ENCODE data around the gene RNASE12. TPM values are rescaled to one million over a fixed set of nuclear protein-coding genes. Genes with fewer than 3 reads are reported as not detected.

Gene RNASE12
- total and polyA plus RNA-seq, 9 of the 15 experiments (the other 6 are each of a cell fraction or from before 2014, with no cell fraction given): 0.24 TPM; not detected in 8

DNA sequence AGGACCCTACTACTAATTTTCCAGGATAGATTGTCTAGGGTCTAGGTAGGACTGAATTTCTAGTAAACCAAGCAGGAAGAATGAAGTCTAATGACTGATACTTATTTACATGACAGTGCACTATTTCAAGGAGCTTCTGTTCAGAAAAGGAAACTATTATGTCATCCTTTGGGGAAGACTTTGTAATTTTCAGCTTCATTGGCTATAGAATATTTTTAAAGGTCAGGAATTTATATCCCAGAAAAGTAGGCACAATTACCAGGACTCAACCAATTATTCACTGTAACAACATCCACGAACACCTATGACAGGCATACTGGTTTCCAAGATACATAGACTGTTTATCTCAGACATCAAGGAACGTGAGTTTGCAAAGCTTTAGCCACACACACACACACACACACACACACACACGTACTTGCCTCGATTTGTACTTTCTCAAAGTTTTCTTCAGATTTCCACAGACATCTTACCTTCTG, 27.1 kb upstream of the RNASE12 start (continued):
- 0 out of 2 replicates have a peak, but pooled peaks have one; percentile 27 for TF ChIP-seq CTBP1 (IDR thresholded peaks at IDR 0.05; ENCODE audit: borderline replicate concordance)
- 0 out of 2 replicates have a peak, but pooled peaks have one; percentile 42 for TF ChIP-seq MTA1 (IDR thresholded peaks at IDR 0.05; ENCODE audit: borderline replicate concordance)
- no peak for TF ChIP-seq ZNF124 (CRISPR knock-in tag; IDR thresholded peaks at IDR 0.05)
- TF ChIP-seq ETV1 (tag; conservative IDR thresholded peaks at IDR 0.05; ENCODE audit: low read depth): no peak
- TF ChIP-seq C11orf30 (IDR thresholded peaks at IDR 0.05; ENCODE audit: low read depth): peak; percentile 86
- TF ChIP-seq, protein P1, sequence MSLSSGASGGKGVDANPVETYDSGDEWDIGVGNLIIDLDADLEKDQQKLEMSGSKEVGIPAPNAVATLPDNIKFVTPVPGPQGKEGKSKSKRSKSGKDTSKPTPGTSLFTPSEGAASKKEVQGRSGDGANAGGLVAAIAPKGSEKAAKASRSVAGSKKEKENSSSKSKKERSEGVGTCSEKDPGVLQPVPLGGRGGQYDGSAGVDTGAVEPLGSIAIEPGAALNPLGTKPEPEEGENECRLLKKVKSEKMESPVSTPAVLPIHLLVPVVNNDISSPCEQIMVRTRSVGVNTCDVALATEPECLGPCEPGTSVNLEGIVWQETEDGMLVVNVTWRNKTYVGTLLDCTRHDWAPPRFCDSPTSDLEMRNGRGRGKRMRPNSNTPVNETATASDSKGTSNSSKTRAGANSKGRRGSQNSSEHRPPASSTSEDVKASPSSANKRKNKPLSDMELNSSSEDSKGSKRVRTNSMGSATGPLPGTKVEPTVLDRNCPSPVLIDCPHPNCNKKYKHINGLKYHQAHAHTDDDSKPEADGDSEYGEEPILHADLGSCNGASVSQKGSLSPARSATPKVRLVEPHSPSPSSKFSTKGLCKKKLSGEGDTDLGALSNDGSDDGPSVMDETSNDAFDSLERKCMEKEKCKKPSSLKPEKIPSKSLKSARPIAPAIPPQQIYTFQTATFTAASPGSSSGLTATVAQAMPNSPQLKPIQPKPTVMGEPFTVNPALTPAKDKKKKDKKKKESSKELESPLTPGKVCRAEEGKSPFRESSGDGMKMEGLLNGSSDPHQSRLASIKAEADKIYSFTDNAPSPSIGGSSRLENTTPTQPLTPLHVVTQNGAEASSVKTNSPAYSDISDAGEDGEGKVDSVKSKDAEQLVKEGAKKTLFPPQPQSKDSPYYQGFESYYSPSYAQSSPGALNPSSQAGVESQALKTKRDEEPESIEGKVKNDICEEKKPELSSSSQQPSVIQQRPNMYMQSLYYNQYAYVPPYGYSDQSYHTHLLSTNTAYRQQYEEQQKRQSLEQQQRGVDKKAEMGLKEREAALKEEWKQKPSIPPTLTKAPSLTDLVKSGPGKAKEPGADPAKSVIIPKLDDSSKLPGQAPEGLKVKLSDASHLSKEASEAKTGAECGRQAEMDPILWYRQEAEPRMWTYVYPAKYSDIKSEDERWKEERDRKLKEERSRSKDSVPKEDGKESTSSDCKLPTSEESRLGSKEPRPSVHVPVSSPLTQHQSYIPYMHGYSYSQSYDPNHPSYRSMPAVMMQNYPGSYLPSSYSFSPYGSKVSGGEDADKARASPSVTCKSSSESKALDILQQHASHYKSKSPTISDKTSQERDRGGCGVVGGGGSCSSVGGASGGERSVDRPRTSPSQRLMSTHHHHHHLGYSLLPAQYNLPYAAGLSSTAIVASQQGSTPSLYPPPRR (CRISPR knock-in tag; IDR thresholded peaks at IDR 0.05; ENCODE audit: borderline replicate concordance): no peak
- no peak for TF ChIP-seq ELF4 (CRISPR knock-in tag; IDR thresholded peaks at IDR 0.05)
- no peak for TF ChIP-seq NR1H2 (CRISPR knock-in tag; IDR thresholded peaks at IDR 0.05)
- TF ChIP-seq, protein P2, sequence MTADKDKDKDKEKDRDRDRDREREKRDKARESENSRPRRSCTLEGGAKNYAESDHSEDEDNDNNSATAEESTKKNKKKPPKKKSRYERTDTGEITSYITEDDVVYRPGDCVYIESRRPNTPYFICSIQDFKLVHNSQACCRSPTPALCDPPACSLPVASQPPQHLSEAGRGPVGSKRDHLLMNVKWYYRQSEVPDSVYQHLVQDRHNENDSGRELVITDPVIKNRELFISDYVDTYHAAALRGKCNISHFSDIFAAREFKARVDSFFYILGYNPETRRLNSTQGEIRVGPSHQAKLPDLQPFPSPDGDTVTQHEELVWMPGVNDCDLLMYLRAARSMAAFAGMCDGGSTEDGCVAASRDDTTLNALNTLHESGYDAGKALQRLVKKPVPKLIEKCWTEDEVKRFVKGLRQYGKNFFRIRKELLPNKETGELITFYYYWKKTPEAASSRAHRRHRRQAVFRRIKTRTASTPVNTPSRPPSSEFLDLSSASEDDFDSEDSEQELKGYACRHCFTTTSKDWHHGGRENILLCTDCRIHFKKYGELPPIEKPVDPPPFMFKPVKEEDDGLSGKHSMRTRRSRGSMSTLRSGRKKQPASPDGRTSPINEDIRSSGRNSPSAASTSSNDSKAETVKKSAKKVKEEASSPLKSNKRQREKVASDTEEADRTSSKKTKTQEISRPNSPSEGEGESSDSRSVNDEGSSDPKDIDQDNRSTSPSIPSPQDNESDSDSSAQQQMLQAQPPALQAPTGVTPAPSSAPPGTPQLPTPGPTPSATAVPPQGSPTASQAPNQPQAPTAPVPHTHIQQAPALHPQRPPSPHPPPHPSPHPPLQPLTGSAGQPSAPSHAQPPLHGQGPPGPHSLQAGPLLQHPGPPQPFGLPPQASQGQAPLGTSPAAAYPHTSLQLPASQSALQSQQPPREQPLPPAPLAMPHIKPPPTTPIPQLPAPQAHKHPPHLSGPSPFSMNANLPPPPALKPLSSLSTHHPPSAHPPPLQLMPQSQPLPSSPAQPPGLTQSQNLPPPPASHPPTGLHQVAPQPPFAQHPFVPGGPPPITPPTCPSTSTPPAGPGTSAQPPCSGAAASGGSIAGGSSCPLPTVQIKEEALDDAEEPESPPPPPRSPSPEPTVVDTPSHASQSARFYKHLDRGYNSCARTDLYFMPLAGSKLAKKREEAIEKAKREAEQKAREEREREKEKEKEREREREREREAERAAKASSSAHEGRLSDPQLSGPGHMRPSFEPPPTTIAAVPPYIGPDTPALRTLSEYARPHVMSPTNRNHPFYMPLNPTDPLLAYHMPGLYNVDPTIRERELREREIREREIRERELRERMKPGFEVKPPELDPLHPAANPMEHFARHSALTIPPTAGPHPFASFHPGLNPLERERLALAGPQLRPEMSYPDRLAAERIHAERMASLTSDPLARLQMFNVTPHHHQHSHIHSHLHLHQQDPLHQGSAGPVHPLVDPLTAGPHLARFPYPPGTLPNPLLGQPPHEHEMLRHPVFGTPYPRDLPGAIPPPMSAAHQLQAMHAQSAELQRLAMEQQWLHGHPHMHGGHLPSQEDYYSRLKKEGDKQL (CRISPR knock-in tag; IDR thresholded peaks at IDR 0.05; ENCODE audit: borderline replicate concordance): no peak
- TF ChIP-seq, protein P3, sequence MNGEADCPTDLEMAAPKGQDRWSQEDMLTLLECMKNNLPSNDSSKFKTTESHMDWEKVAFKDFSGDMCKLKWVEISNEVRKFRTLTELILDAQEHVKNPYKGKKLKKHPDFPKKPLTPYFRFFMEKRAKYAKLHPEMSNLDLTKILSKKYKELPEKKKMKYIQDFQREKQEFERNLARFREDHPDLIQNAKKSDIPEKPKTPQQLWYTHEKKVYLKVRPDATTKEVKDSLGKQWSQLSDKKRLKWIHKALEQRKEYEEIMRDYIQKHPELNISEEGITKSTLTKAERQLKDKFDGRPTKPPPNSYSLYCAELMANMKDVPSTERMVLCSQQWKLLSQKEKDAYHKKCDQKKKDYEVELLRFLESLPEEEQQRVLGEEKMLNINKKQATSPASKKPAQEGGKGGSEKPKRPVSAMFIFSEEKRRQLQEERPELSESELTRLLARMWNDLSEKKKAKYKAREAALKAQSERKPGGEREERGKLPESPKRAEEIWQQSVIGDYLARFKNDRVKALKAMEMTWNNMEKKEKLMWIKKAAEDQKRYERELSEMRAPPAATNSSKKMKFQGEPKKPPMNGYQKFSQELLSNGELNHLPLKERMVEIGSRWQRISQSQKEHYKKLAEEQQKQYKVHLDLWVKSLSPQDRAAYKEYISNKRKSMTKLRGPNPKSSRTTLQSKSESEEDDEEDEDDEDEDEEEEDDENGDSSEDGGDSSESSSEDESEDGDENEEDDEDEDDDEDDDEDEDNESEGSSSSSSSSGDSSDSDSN (IDR thresholded peaks at IDR 0.05; ENCODE audit: borderline replicate concordance in 1 of 2, low read depth in 2 of 2, low read length in 2 of 2): no peak
- TF ChIP-seq BRD9 (IDR thresholded peaks at IDR 0.05; ENCODE audit: low read depth, partially characterized antibody): no peak
- TF ChIP-seq, protein P4, sequence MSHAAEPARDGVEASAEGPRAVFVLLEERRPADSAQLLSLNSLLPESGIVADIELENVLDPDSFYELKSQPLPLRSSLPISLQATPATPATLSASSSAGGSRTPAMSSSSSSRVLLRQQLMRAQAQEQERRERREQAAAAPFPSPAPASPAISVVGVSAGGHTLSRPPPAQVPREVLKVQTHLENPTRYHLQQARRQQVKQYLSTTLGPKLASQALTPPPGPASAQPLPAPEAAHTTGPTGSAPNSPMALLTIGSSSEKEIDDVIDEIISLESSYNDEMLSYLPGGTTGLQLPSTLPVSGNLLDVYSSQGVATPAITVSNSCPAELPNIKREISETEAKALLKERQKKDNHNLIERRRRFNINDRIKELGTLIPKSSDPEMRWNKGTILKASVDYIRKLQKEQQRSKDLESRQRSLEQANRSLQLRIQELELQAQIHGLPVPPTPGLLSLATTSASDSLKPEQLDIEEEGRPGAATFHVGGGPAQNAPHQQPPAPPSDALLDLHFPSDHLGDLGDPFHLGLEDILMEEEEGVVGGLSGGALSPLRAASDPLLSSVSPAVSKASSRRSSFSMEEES (CRISPR knock-in tag; IDR thresholded peaks at IDR 0.05): no peak

Measured in K562 (cell line).